HepG2 (cell line): ENCODE data around the gene ASTN2. TPM values are rescaled to one million over a fixed set of nuclear protein-coding genes. Genes with fewer than 3 reads are reported as not detected.

Experiments used
- AHR ChIP-seq: IDR thresholded peaks from 2 replicates; pipeline ENCODE4 v1.6.1; 2018; ENCODE audit warnings: missing genetic modification reagents, missing compliant biosample characterization
- FOXJ3 ChIP-seq: sonication (generic); formaldehyde crosslinking; IDR thresholded peaks from 2 replicates; pipeline ENCODE4 v1.4.0; 2020; ENCODE audit warnings: missing genetic modification reagents, mild to moderate bottlenecking, borderline replicate concordance
- GATAD1 ChIP-seq: IDR thresholded peaks from 2 replicates; pipeline ENCODE4 v1.6.1; 2016; ENCODE audit warnings: missing genetic modification reagents, missing compliant biosample characterization
- GLI4 ChIP-seq: sonication (generic); formaldehyde crosslinking; IDR thresholded peaks from 2 replicates; pipeline ENCODE4 v1.5.1; 2020; ENCODE audit warnings: missing genetic modification reagents, mild to moderate bottlenecking, moderate library complexity, borderline replicate concordance
- HNRNPK ChIP-seq: fragments of 200-400 bp; formaldehyde crosslinking; IDR thresholded peaks from 2 replicates; pipeline ENCODE4 v1.6.1; 2018; ENCODE audit warnings: low read length, low read depth, moderate library complexity, mild to moderate bottlenecking; ENCODE audit not compliant: poor library complexity, severe bottlenecking
- HNRNPL ChIP-seq: fragments of 200-400 bp; formaldehyde crosslinking; IDR thresholded peaks from 2 replicates; pipeline ENCODE4 v1.6.1; 2017; ENCODE audit warnings: mild to moderate bottlenecking, low read depth, low read length
- MATR3 ChIP-seq: sonication (generic); formaldehyde crosslinking; IDR thresholded peaks from 2 replicates; pipeline ENCODE4 v1.4.0; 2020; ENCODE audit warnings: missing genetic modification reagents
- MTA3 ChIP-seq: sonication (generic); formaldehyde crosslinking; IDR thresholded peaks from 2 replicates; pipeline ENCODE4 v1.4.0; 2020; ENCODE audit warnings: missing genetic modification reagents
- NFYC ChIP-seq: IDR thresholded peaks from 2 replicates; pipeline ENCODE4 v1.6.1; 2016; ENCODE audit warnings: missing genetic modification reagents, missing compliant biosample characterization
- NR1H2 ChIP-seq: sonication (generic); formaldehyde crosslinking; IDR thresholded peaks from 2 replicates; pipeline ENCODE4 v1.8.1; 2022; ENCODE audit warnings: low read depth, missing genetic modification reagents, borderline replicate concordance
- PAF1 ChIP-seq: IDR thresholded peaks from 2 replicates; pipeline ENCODE4 v1.6.1; 2016; ENCODE audit warnings: missing genetic modification reagents, missing compliant biosample characterization
- PAWR ChIP-seq: sonication (generic); formaldehyde crosslinking; IDR thresholded peaks from 2 replicates; pipeline ENCODE4 v1.4.0; 2020; ENCODE audit warnings: missing genetic modification reagents, mild to moderate bottlenecking, borderline replicate concordance
- PHF20 ChIP-seq: sonication (generic); formaldehyde crosslinking; IDR thresholded peaks from 2 replicates; pipeline ENCODE4 v1.5.0; 2020; ENCODE audit warnings: mild to moderate bottlenecking, missing genetic modification reagents
- PPARG ChIP-seq: conservative IDR thresholded peaks from 2 replicates; pipeline ENCODE4 v1.6.1; 2016; ENCODE audit warnings: missing biosample characterization, missing genetic modification reagents
- SAFB2 ChIP-seq: sonication (generic); formaldehyde crosslinking; IDR thresholded peaks from 2 replicates; pipeline ENCODE4 v1.5.1; 2020; ENCODE audit warnings: missing genetic modification reagents, low read depth, mild to moderate bottlenecking, borderline replicate concordance
- SALL1 ChIP-seq: sonication (generic); formaldehyde crosslinking; IDR thresholded peaks from 2 replicates; pipeline ENCODE4 v1.8.0; 2022; ENCODE audit warnings: mild to moderate bottlenecking, missing genetic modification reagents
- SALL2 ChIP-seq: sonication (generic); formaldehyde crosslinking; IDR thresholded peaks from 2 replicates; pipeline ENCODE4 v1.8.1; 2023; ENCODE audit warnings: mild to moderate bottlenecking, missing genetic modification reagents, inconsistent platforms
- SP2 ChIP-seq: sonication (generic); formaldehyde crosslinking; IDR thresholded peaks from 2 replicates; pipeline ENCODE4 v1.5.1; 2020; ENCODE audit warnings: mild to moderate bottlenecking, missing genetic modification reagents
- WIZ ChIP-seq: sonication (generic); formaldehyde crosslinking; IDR thresholded peaks from 2 replicates; pipeline ENCODE4 v1.5.1; 2020; ENCODE audit warnings: mild to moderate bottlenecking, missing genetic modification reagents
- XBP1 ChIP-seq: sonication (generic); formaldehyde crosslinking; IDR thresholded peaks from 2 replicates; pipeline ENCODE4 v1.5.0; 2020; ENCODE audit warnings: missing genetic modification reagents
- YY1 ChIP-seq: IDR thresholded peaks from 2 replicates; pipeline ENCODE4 v1.6.1; 2011; ENCODE audit warnings: low read length, low read depth, moderate library complexity, mild to moderate bottlenecking; ENCODE audit not compliant: insufficient read depth, insufficient replicate concordance
- ZBTB7B ChIP-seq: sonication (generic); formaldehyde crosslinking; IDR thresholded peaks from 2 replicates; pipeline ENCODE4 v1.4.0; 2020; ENCODE audit warnings: missing genetic modification reagents
- ZNF367 ChIP-seq: sonication (generic); formaldehyde crosslinking; IDR thresholded peaks from 2 replicates; pipeline ENCODE4 v1.4.0; 2020; ENCODE audit warnings: missing genetic modification reagents, borderline replicate concordance
- ZNF446 ChIP-seq: sonication (generic); formaldehyde crosslinking; IDR thresholded peaks from 2 replicates; pipeline ENCODE4 v1.5.0; 2020; ENCODE audit warnings: mild to moderate bottlenecking, missing genetic modification reagents
- ZNF607 ChIP-seq: sonication (generic); formaldehyde crosslinking; IDR thresholded peaks from 2 replicates; pipeline ENCODE4 v1.5.1; 2020; ENCODE audit warnings: missing genetic modification reagents, mild to moderate bottlenecking, borderline replicate concordance
- ZNF747 ChIP-seq: sonication (generic); formaldehyde crosslinking; IDR thresholded peaks from 2 replicates; pipeline ENCODE4 v1.8.1; 2023; ENCODE audit warnings: missing genetic modification reagents, mild to moderate bottlenecking, borderline replicate concordance
- ZZZ3 ChIP-seq: sonication (generic); formaldehyde crosslinking; IDR thresholded peaks from 2 replicates; pipeline ENCODE4 v1.4.0; 2020; ENCODE audit warnings: missing genetic modification reagents, mild to moderate bottlenecking, borderline replicate concordance
- polyA plus RNA-seq, 8 experiments: library from polyadenylated mRNA; depleted of rRNA in 3 of 8; stranded (reverse) in 7 of 8; unstranded in 1 of 8; fragments of >200 nt; fragmentation: Illumina TruSeq in 4 of 8; extraction: Trizol in 4 of 8; gene quantifications; 2 replicates each; pipeline versions ENCODE4 v1.2.1 to v1.2.3, GENCODE V29; 2011 to 2016; ENCODE audit warnings: low read depth in 4 of 8, missing spikeins in 1 of 8, mixed read lengths in 1 of 8; ENCODE audit not compliant: insufficient read depth in 1 of 8
- total RNA-seq, 5 experiments: library from RNA; depleted of rRNA; stranded (reverse); fragments of >200 nt; fragmentation: Illumina TruSeq; extraction: Trizol; gene quantifications; 2 replicates each; pipeline ENCODE4 v1.2.3, GENCODE V29; 2016; ENCODE audit warnings: low read depth in 1 of 5
- TF ChIP-seq, protein P1 (sequence below), 2 experiments: fragments of 450-650 bp in 1 of 2; sonication (generic) in 1 of 2; formaldehyde crosslinking; IDR thresholded peaks; 2 replicates each; pipeline versions ENCODE4 v1.5.0 to v1.8.0; 2020 to 2022; ENCODE audit warnings: mild to moderate bottlenecking in 1 of 2, missing genetic modification reagents in 1 of 2
- TF ChIP-seq, protein P2 (sequence below): sonication (generic); formaldehyde crosslinking; IDR thresholded peaks from 2 replicates; pipeline ENCODE4 v1.9.0; 2022; ENCODE audit warnings: missing genetic modification reagents, mild to moderate bottlenecking, borderline replicate concordance
- TF ChIP-seq, protein P3 (sequence below): sonication (generic); formaldehyde crosslinking; conservative IDR thresholded peaks from 2 replicates; pipeline ENCODE4 v1.4.0; 2020; ENCODE audit warnings: missing genetic modification reagents

ASTN2 gene
- total and polyA plus RNA-seq, 2 of the 13 experiments (the other 11 are each of a cell fraction or from before 2014, with no cell fraction given), result 5.2 to 13.5 TPM

DNA sequence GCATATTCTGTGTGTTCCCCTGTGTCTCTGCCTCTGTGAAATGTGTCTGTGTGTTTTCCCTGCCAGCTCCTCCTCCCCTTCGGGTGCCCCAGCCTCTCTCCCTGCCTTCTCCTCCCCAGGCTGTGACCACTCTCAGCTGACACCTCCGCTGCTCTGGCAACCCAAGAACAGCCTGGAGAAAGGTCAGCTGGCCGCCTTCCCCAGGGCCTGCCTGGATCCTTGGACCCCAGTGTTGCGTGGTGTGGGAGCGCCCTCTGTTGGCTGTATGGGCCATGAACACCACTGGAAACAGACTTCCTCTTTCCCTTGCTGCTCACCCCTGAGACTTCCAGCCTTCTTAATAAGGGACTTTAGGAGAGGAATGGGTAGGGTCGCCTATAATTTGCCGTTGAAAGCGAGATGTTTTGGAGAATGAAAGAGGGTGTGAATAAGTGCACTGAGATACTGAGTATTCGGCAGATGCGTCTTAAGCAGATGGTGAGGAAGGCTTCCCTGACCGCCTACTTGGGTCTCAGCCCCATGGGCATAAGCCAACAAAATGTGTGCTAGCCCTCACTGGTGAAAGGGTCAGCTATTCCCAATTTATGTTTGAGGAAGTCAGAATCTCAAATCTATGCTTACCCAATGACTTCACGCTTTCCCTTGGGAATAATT is 842.6 kb downstream of the ASTN2 start (continued):
- no peak for TF ChIP-seq ZNF607 (CRISPR knock-in tag)
- no peak for TF ChIP-seq SAFB2 (CRISPR knock-in tag)
- TF ChIP-seq ZNF367 (CRISPR knock-in tag), result no peak
- peak; percentile 83 for TF ChIP-seq SALL1 (CRISPR knock-in tag)
- TF ChIP-seq ZNF747 (CRISPR knock-in tag), result no peak
- TF ChIP-seq PHF20 (CRISPR knock-in tag), result 0 out of 2 replicates have a peak, but pooled peaks have one; percentile 13
- TF ChIP-seq, protein P1, sequence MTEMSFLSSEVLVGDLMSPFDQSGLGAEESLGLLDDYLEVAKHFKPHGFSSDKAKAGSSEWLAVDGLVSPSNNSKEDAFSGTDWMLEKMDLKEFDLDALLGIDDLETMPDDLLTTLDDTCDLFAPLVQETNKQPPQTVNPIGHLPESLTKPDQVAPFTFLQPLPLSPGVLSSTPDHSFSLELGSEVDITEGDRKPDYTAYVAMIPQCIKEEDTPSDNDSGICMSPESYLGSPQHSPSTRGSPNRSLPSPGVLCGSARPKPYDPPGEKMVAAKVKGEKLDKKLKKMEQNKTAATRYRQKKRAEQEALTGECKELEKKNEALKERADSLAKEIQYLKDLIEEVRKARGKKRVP (CRISPR knock-in tag; IDR thresholded peaks at IDR 0.05), result no peak
- TF ChIP-seq PAWR (CRISPR knock-in tag), result no peak
- TF ChIP-seq NFYC (CRISPR knock-in tag), result no peak
- TF ChIP-seq GATAD1 (CRISPR knock-in tag), result no peak
- TF ChIP-seq WIZ, result no peak
- TF ChIP-seq HNRNPK, result no peak
- TF ChIP-seq, protein P2, sequence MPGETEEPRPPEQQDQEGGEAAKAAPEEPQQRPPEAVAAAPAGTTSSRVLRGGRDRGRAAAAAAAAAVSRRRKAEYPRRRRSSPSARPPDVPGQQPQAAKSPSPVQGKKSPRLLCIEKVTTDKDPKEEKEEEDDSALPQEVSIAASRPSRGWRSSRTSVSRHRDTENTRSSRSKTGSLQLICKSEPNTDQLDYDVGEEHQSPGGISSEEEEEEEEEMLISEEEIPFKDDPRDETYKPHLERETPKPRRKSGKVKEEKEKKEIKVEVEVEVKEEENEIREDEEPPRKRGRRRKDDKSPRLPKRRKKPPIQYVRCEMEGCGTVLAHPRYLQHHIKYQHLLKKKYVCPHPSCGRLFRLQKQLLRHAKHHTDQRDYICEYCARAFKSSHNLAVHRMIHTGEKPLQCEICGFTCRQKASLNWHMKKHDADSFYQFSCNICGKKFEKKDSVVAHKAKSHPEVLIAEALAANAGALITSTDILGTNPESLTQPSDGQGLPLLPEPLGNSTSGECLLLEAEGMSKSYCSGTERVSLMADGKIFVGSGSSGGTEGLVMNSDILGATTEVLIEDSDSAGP (CRISPR knock-in tag), result peak; percentile 41; the same call in 1 of the 2 replicates
- TF ChIP-seq YY1, result no peak
- no peak for TF ChIP-seq HNRNPL
- no peak for TF ChIP-seq FOXJ3 (CRISPR knock-in tag)
- TF ChIP-seq AHR (CRISPR knock-in tag), result no peak
- TF ChIP-seq ZNF446 (CRISPR knock-in tag), result no peak
- TF ChIP-seq, protein P3, sequence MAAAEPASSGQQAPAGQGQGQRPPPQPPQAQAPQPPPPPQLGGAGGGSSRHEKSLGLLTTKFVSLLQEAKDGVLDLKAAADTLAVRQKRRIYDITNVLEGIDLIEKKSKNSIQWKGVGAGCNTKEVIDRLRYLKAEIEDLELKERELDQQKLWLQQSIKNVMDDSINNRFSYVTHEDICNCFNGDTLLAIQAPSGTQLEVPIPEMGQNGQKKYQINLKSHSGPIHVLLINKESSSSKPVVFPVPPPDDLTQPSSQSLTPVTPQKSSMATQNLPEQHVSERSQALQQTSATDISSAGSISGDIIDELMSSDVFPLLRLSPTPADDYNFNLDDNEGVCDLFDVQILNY, result no peak
- no peak for TF ChIP-seq MATR3
- no peak for TF ChIP-seq GLI4 (CRISPR knock-in tag)
- no peak for TF ChIP-seq ZBTB7B (CRISPR knock-in tag)
- 0 out of 2 replicates have a peak, but pooled peaks have one; percentile 35 for TF ChIP-seq PPARG
- TF ChIP-seq PAF1 (CRISPR knock-in tag), result no peak
- no peak for TF ChIP-seq MTA3 (CRISPR knock-in tag)
- no peak for TF ChIP-seq XBP1 (CRISPR knock-in tag)
- no peak for TF ChIP-seq NR1H2 (CRISPR knock-in tag)
- TF ChIP-seq ZZZ3 (CRISPR knock-in tag), result no peak
- no peak for TF ChIP-seq SP2
- peak; percentile 63; the same call in 1 of the 2 replicates for TF ChIP-seq SALL2 (CRISPR knock-in tag)
